ENCODE data around the gene CAMK2G.

CAMK2G gene

GRCh38 chr10:73875139-73875475 is 752 bp upstream of the CAMK2G start:
- H3K4me3 ChIP-seq (ENCODE audit: low read depth in 1 of 2, low read length in 2 of 2), result peak overlapping the region; percentile 26 to 70; a peak in 3 of 4 replicates
- TF ChIP-seq EZH2 (IDR thresholded peaks at IDR 0.05; ENCODE audit: borderline replicate concordance, low read depth, low read length, severe bottlenecking), result no peak
- TF ChIP-seq CTCF (IDR thresholded peaks at IDR 0.05; ENCODE audit: borderline replicate concordance, extremely low read depth, low read length, poor library complexity, severe bottlenecking), result no peak
- H3K4me1 ChIP-seq (ENCODE audit: insufficient read depth, low read length), result peaks cover 48% of the 10 kb centered on the region
- H3K36me3 ChIP-seq (ENCODE audit: insufficient read depth, low read length), result peaks cover 25% of the 10 kb centered on the region
- H4K20me1 ChIP-seq (ENCODE audit: insufficient read depth, low read length), result peaks cover 27% of the 10 kb centered on the region
- H3K4me2 ChIP-seq (ENCODE audit: insufficient read depth, low read length), result peak overlapping the region; percentile 96
- peaks cover 33% of the 10 kb centered on the region for H3K79me2 ChIP-seq (ENCODE audit: insufficient read depth, low read length)
- DNase-seq (peak; percentile 46), ATAC-seq (ENCODE audit: insufficient read depth, low read depth) (peak; percentile 10; the same call in 1 of the 3 replicates)
- H3K27ac ChIP-seq (ENCODE audit: low read length), result no peak overlapping the region; the same call in 1 of the 2 replicates
- peak overlapping the region; percentile 80 for H2AFZ ChIP-seq (ENCODE audit: low read depth, low read length)
- H3K9ac ChIP-seq (ENCODE audit: low read depth, low read length), result peak overlapping the region; percentile 59
- no peaks in the 10 kb centered on the region for H3K9me3 ChIP-seq (ENCODE audit: insufficient read depth, low read length, severe bottlenecking)
- H3K27me3 ChIP-seq (ENCODE audit: insufficient read depth, low read length, poor library complexity), result peaks cover 10% of the 10 kb centered on the region

- peaks cover 34% of the 10 kb centered on the region for H3K36me3 ChIP-seq (ENCODE audit: insufficient read depth, low read length)
- peaks cover 28% of the 10 kb centered on the region for H4K20me1 ChIP-seq (ENCODE audit: insufficient read depth, low read length)
- H3K9me3 ChIP-seq (ENCODE audit: insufficient read depth, low read length, severe bottlenecking), result no peaks in the 10 kb centered on the region
- H3K9ac ChIP-seq (ENCODE audit: low read depth, low read length), result peak overlapping the region; percentile 59
- H2AFZ ChIP-seq (ENCODE audit: low read depth, low read length), result peak overlapping the region; percentile 44; the same call in 1 of the 2 replicates
- peak overlapping the region; percentile 68 for H3K4me2 ChIP-seq (ENCODE audit: insufficient read depth, low read length)
- peaks cover 40% of the 10 kb centered on the region for H3K79me2 ChIP-seq (ENCODE audit: insufficient read depth, low read length)
- DNase-seq, result peak; percentile 35
- peak; percentile 29 for ATAC-seq (ENCODE audit: insufficient read depth, low read depth)
- H3K4me3 ChIP-seq (ENCODE audit: low read depth in 1 of 2, low read length in 2 of 2), result peak overlapping the region; percentile 50 to 80; a peak in 3 of 4 replicates
- peaks cover 10% of the 10 kb centered on the region for H3K27me3 ChIP-seq (ENCODE audit: insufficient read depth, low read length, poor library complexity)
- TF ChIP-seq CTCF (IDR thresholded peaks at IDR 0.05; ENCODE audit: borderline replicate concordance, extremely low read depth, low read length, poor library complexity, severe bottlenecking), result no peak
- TF ChIP-seq EZH2 (IDR thresholded peaks at IDR 0.05; ENCODE audit: borderline replicate concordance, low read depth, low read length, severe bottlenecking), result no peak
- H3K4me1 ChIP-seq (ENCODE audit: insufficient read depth, low read length), result peaks cover 38% of the 10 kb centered on the region
- peak overlapping the region; percentile 54; the same call in 1 of the 2 replicates for H3K27ac ChIP-seq (ENCODE audit: low read length)
Measured at GRCh38 chr10:73873838-73874215, 528 bp downstream of the CAMK2G start.

- ATAC-seq (ENCODE audit: insufficient read depth, low read depth) (no peak), DNase-seq (no peak)
- no peak for TF ChIP-seq EZH2 (IDR thresholded peaks at IDR 0.05; ENCODE audit: borderline replicate concordance, low read depth, low read length, severe bottlenecking)
- no peak for TF ChIP-seq CTCF (IDR thresholded peaks at IDR 0.05; ENCODE audit: borderline replicate concordance, extremely low read depth, low read length, poor library complexity, severe bottlenecking)
- Histone ChIP-seq H2AFZ (ENCODE audit: low read depth, low read length) (no peak overlapping the region), H3K79me2 (ENCODE audit: insufficient read depth, low read length) (peaks cover 44% of the 10 kb centered on the region), H3K4me2 (ENCODE audit: insufficient read depth, low read length) (peak overlapping the region; percentile 68), H3K27ac (ENCODE audit: low read length) (no peak overlapping the region), H3K4me1 (ENCODE audit: insufficient read depth, low read length) (peaks cover 38% of the 10 kb centered on the region), H3K36me3 (ENCODE audit: insufficient read depth, low read length) (peaks cover 40% of the 10 kb centered on the region), H3K27me3 (ENCODE audit: insufficient read depth, low read length, poor library complexity) (peaks cover 10% of the 10 kb centered on the region), H3K4me3 (ENCODE audit: low read depth in 1 of 2, low read length in 2 of 2) (peak overlapping the region; percentile 18 to 80; a peak in 3 of 4 replicates), H3K9ac (ENCODE audit: low read depth, low read length) (peak overlapping the region; percentile 43), H4K20me1 (ENCODE audit: insufficient read depth, low read length) (peaks cover 33% of the 10 kb centered on the region), H3K9me3 (ENCODE audit: insufficient read depth, low read length, severe bottlenecking) (no peaks in the 10 kb centered on the region)
Measured at GRCh38 chr10:73873142-73873837, 1.1 kb downstream of the CAMK2G start.
